SK-N-SH treated with all-trans-retinoic acid at 6 μM for 48 hours (cell line): ENCODE data around the gene CD40LG.
A peak's percentile ranks its signal among the peaks of the same experiment; 100 is the strongest.

Experiments used
- ATAC-seq: fragments of 200-7000 bp; cut with Tn5 transposase; 3 replicates; pipeline ENCODE4 v1.9.1; 2020; ENCODE audit warnings: mild to moderate bottlenecking, moderate library complexity
- ARNTL ChIP-seq: fragments of 450-650 bp; formaldehyde crosslinking; IDR thresholded peaks from 2 replicates; pipeline ENCODE4 v1.5.0; 2020; ENCODE audit warnings: low read depth, mild to moderate bottlenecking, moderate library complexity, borderline replicate concordance
- BACH2 ChIP-seq: fragments of 250-450 bp; sonication (Bioruptor Pico); IDR thresholded peaks from 2 replicates; pipeline ENCODE4 v1.9.0; 2021; ENCODE audit warnings: mild to moderate bottlenecking, borderline replicate concordance
- CSDC2 ChIP-seq: fragments of 250-450 bp; sonication (Bioruptor Pico); IDR thresholded peaks from 2 replicates; pipeline ENCODE4 v1.5.0; 2020; ENCODE audit warnings: mild to moderate bottlenecking, moderate library complexity
- CSRNP3 ChIP-seq: fragments of 250-450 bp; sonication (Bioruptor Pico); IDR thresholded peaks from 2 replicates; pipeline ENCODE4 v1.5.1; 2021; ENCODE audit warnings: mild to moderate bottlenecking, moderate library complexity
- ESRRG ChIP-seq: fragments of 250-450 bp; sonication (Bioruptor Pico); IDR thresholded peaks from 2 replicates; pipeline ENCODE4 v1.6.1; 2021; ENCODE audit warnings: mild to moderate bottlenecking
- GLIS3 ChIP-seq: fragments of 250-450 bp; sonication (Bioruptor Pico); IDR thresholded peaks from 2 replicates; pipeline ENCODE4 v1.5.0; 2020; ENCODE audit warnings: mild to moderate bottlenecking, moderate library complexity
- ISL1 ChIP-seq: fragments of 250-450 bp; sonication (Bioruptor Pico); IDR thresholded peaks from 2 replicates; pipeline ENCODE4 v2.1.2; 2022; ENCODE audit warnings: mild to moderate bottlenecking, moderate library complexity
- OSR1 ChIP-seq: fragments of 250-450 bp; sonication (Bioruptor Pico); IDR thresholded peaks from 2 replicates; pipeline ENCODE4 v1.8.0; 2022; ENCODE audit warnings: moderate library complexity, mild to moderate bottlenecking, inconsistent platforms
- PATZ1 ChIP-seq: fragments of 250-450 bp; sonication (Bioruptor Pico); IDR thresholded peaks from 2 replicates; pipeline ENCODE4 v1.8.0; 2020; ENCODE audit warnings: mild to moderate bottlenecking, moderate library complexity, borderline replicate concordance
- POU6F1 ChIP-seq: fragments of 250-450 bp; sonication (Bioruptor Pico); IDR thresholded peaks from 2 replicates; pipeline ENCODE4 v1.8.0; 2021; ENCODE audit warnings: low read depth, mild to moderate bottlenecking, moderate library complexity, borderline replicate concordance
- PPARA ChIP-seq: fragments of 250-450 bp; sonication (Bioruptor Pico); IDR thresholded peaks from 2 replicates; pipeline ENCODE4 v1.5.0; 2020; ENCODE audit warnings: mild to moderate bottlenecking, borderline replicate concordance
- RARB ChIP-seq: fragments of 250-450 bp; sonication (Bioruptor Pico); IDR thresholded peaks from 2 replicates; pipeline ENCODE4 v1.8.0; 2021; ENCODE audit warnings: mild to moderate bottlenecking, moderate library complexity
- SNAI2 ChIP-seq: fragments of 250-450 bp; sonication (Bioruptor Pico); IDR thresholded peaks from 2 replicates; pipeline ENCODE4 v1.5.0; 2020; ENCODE audit warnings: mild to moderate bottlenecking, moderate library complexity
- TCF4 ChIP-seq: fragments of 250-450 bp; sonication (Bioruptor Pico); IDR thresholded peaks from 2 replicates; pipeline ENCODE4 v1.8.0; 2021; ENCODE audit warnings: mild to moderate bottlenecking, moderate library complexity, borderline replicate concordance
- TOX ChIP-seq: fragments of 250-450 bp; sonication (Bioruptor Pico); IDR thresholded peaks from 2 replicates; pipeline ENCODE4 v1.8.0; 2021; ENCODE audit warnings: mild to moderate bottlenecking, moderate library complexity, borderline replicate concordance
- TSHZ2 ChIP-seq: fragments of 250-450 bp; sonication (Bioruptor Pico); IDR thresholded peaks from 2 replicates; pipeline ENCODE4 v1.5.0; 2020; ENCODE audit warnings: mild to moderate bottlenecking, moderate library complexity
- ZC3H10 ChIP-seq: fragments of 250-450 bp; sonication (Bioruptor Pico); IDR thresholded peaks from 2 replicates; pipeline ENCODE4 v1.5.1; 2021; ENCODE audit warnings: mild to moderate bottlenecking, moderate library complexity
- ZFP3 ChIP-seq: fragments of 250-450 bp; sonication (Bioruptor Pico); IDR thresholded peaks from 2 replicates; pipeline ENCODE4 v1.5.0; 2020; ENCODE audit warnings: mild to moderate bottlenecking, moderate library complexity
- ZNF70 ChIP-seq: fragments of 450-650 bp; formaldehyde crosslinking; IDR thresholded peaks from 2 replicates; pipeline ENCODE4 v1.5.0; 2020; ENCODE audit warnings: mild to moderate bottlenecking, moderate library complexity
- ZNF8 ChIP-seq: fragments of 450-650 bp; formaldehyde crosslinking; IDR thresholded peaks from 2 replicates; pipeline ENCODE4 v1.5.0; 2020; ENCODE audit warnings: mild to moderate bottlenecking, moderate library complexity

CD40LG gene

GRCh38 chrX:136694431-136695087 lies 46.6 kb downstream of the CD40LG start:
- peak; percentile 88 for ATAC-seq
- no peak for TF ChIP-seq CSRNP3
- TF ChIP-seq ZC3H10 (CRISPR knock-in tag): no peak
- TF ChIP-seq ESRRG (CRISPR knock-in tag): no peak
- no peak for TF ChIP-seq ZNF8
- no peak for TF ChIP-seq PATZ1 (CRISPR knock-in tag)
- no peak for TF ChIP-seq BACH2 (CRISPR knock-in tag)
- TF ChIP-seq POU6F1 (CRISPR knock-in tag): no peak
- TF ChIP-seq TCF4: no peak
- TF ChIP-seq ARNTL (CRISPR knock-in tag): no peak
- TF ChIP-seq GLIS3 (CRISPR knock-in tag): no peak
- TF ChIP-seq TOX: no peak
- no peak for TF ChIP-seq ZFP3 (CRISPR knock-in tag)
- no peak for TF ChIP-seq OSR1
- TF ChIP-seq RARB (CRISPR knock-in tag): no peak

GRCh38 chrX:136697156-136697555 lies 49.2 kb downstream of the CD40LG start:
- no peak for ATAC-seq

GRCh38 chrX:136708348-136708747 lies 60.4 kb downstream of the CD40LG start:
- peak; percentile 83 for ATAC-seq

More at GRCh38 chrX:136697156-136697555, 49.2 kb downstream of the CD40LG start:
- TF ChIP-seq ZNF70 (no peak), CSRNP3 (no peak), RARB (CRISPR knock-in tag) (no peak), ESRRG (CRISPR knock-in tag) (no peak), ARNTL (CRISPR knock-in tag) (no peak), CSDC2 (no peak), ZNF8 (no peak), PPARA (CRISPR knock-in tag) (no peak)

More at GRCh38 chrX:136708348-136708747, 60.4 kb downstream of the CD40LG start:
- TF ChIP-seq ESRRG (CRISPR knock-in tag) (no peak), SNAI2 (CRISPR knock-in tag) (no peak), BACH2 (CRISPR knock-in tag) (no peak), POU6F1 (CRISPR knock-in tag) (no peak), RARB (CRISPR knock-in tag) (no peak), GLIS3 (CRISPR knock-in tag) (no peak), TOX (no peak), TSHZ2 (CRISPR knock-in tag) (no peak), ZNF8 (no peak), OSR1 (no peak), TCF4 (no peak), ZC3H10 (CRISPR knock-in tag) (no peak), ZNF70 (no peak), ARNTL (CRISPR knock-in tag) (no peak), CSDC2 (no peak), ISL1 (CRISPR knock-in tag) (no peak)
